ENCODE measurements around the gene GMCL2.

Gene GMCL2

DNA sequence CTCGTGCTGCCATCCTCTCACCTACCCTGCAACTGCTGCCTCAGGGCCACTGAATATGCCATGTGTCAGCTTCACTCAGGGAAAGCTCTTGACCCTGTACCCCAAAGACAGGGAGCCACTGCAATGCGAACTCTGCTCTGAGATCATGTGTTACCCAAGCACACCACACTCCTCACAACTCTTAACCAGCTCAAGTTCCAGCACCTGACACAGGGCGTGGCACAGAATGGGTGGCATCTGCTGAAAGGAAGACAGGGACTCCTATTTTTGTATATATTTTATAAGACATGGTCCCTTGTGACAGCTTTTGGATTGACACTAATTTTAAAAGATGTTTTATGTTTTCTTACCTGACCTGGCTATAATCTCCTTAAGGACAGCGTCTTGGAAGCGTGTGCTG lies 34.7 kb upstream of the GMCL2 start:
- Histone ChIP-seq H3K27ac (ENCODE audit: low read length) (no peak overlapping the region), H3K4me1 (ENCODE audit: control insufficient read depth in 1 of 2, insufficient read depth in 2 of 2, low read length in 2 of 2) (no peaks in the 10 kb centered on the region), H3K4me3 (ENCODE audit: low read depth in 1 of 2, low read length in 2 of 2) (no peak overlapping the region), H3K27me3 (ENCODE audit: low read depth, low read length) (no peaks in the 10 kb centered on the region), H3K36me3 (ENCODE audit: control insufficient read depth in 1 of 2, insufficient read depth in 2 of 2, low read length in 2 of 2) (peaks cover 12 to 38% of the 10 kb centered on the region in 2 donors), H3K9me3 (ENCODE audit: control insufficient read depth in 1 of 2, low read length in 2 of 2) (no peaks in the 10 kb centered on the region)

DNA sequence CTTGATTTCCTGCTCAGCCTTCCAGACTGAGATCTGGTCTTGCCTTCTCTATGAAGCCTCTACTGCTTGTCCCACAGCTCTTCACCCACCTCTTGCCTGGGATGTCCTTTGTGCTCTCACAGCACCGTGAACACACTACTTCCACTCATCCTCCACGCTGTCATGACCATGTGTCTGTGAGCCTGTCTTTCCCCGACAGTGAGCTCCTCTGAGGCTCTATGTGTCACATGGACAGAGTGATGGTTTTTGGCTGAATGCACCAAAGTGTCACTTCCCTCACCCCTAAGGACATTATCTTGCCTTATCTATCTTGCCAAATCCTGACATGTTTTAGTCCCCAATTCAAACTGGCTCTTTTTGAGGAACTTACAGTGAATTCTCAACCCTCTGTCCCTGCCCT lies 34.1 kb upstream of the GMCL2 start:
- Histone ChIP-seq H3K4me1 (ENCODE audit: control insufficient read depth in 1 of 2, insufficient read depth in 2 of 2, low read length in 2 of 2) (no peaks in the 10 kb centered on the region), H3K27me3 (ENCODE audit: low read depth, low read length) (no peaks in the 10 kb centered on the region), H3K9me3 (ENCODE audit: control insufficient read depth in 1 of 2, low read length in 2 of 2) (no peaks in the 10 kb centered on the region), H3K36me3 (ENCODE audit: control insufficient read depth in 1 of 2, insufficient read depth in 2 of 2, low read length in 2 of 2) (peaks cover 15 to 38% of the 10 kb centered on the region in 2 donors), H3K4me3 (ENCODE audit: low read depth in 1 of 2, low read length in 2 of 2) (no peak overlapping the region), H3K27ac (ENCODE audit: low read length) (no peak overlapping the region)

DNA sequence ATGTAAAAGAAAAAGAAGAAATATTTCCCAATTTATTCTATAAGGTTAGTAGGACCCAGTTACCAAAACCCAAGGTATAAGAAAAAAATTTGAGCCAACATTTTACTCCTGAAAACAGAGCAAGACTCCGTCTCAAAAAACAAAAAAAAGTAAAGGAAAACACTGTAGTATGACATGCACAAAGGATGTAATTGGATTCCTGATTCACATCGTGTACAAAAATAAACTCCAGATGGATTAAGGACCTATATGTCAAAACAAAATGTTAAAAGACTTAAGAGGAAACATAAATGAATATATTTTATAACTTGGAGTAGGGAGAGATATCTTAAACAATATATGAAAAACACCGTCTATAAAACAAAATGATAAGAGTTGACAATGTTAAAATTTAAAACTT lies 31.7 kb upstream of the GMCL2 start:
- Histone ChIP-seq H3K4me3 (ENCODE audit: low read depth in 1 of 2, low read length in 2 of 2) (no peak overlapping the region), H3K4me1 (ENCODE audit: control insufficient read depth in 1 of 2, insufficient read depth in 2 of 2, low read length in 2 of 2) (peaks cover 0 to 4% of the 10 kb centered on the region in 2 donors), H3K9me3 (ENCODE audit: control insufficient read depth in 1 of 2, low read length in 2 of 2) (no peaks in the 10 kb centered on the region), H3K36me3 (ENCODE audit: control insufficient read depth in 1 of 2, insufficient read depth in 2 of 2, low read length in 2 of 2) (peaks cover 33 to 58% of the 10 kb centered on the region in 2 donors), H3K27me3 (ENCODE audit: low read depth, low read length) (no peaks in the 10 kb centered on the region), H3K27ac (ENCODE audit: low read length) (no peak overlapping the region)

DNA sequence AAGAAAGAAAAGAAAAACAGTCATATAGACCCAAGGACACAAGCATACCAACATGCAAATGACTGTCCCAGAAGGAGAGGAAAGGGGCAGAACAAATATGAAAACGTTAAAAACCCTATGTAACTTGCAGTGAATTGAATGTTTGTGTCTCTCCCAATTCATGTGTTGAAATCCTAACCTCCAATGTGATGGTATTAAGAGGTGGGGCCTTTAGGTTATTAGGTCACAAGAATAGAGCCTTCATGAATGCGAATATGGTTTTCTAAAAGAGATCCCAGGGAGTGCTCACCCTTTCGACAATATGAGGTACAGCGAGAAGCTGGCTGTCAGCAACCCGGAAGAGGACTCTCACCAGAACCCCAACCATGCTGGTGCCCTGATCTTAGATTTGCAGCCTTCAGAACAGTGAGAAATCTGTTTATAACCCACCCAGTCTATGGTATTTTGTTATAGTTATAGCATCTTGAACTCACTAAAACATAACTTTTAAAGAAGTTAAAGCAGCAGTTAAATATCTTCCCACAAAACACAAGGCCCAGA lies 31.1 kb upstream of the GMCL2 start:
- H3K4me3 ChIP-seq (ENCODE audit: low read depth in 1 of 2, low read length in 2 of 2): no peak overlapping the region
- H3K36me3 ChIP-seq (ENCODE audit: control insufficient read depth in 1 of 2, insufficient read depth in 2 of 2, low read length in 2 of 2): peaks cover 38 to 63% of the 10 kb centered on the region in 2 donors
- H3K27ac ChIP-seq (ENCODE audit: low read length): no peak overlapping the region
- no peaks in the 10 kb centered on the region for H3K27me3 ChIP-seq (ENCODE audit: low read depth, low read length)
- peaks cover 0 to 5% of the 10 kb centered on the region in 2 donors for H3K4me1 ChIP-seq (ENCODE audit: control insufficient read depth in 1 of 2, insufficient read depth in 2 of 2, low read length in 2 of 2)
- H3K9me3 ChIP-seq (ENCODE audit: control insufficient read depth in 1 of 2, low read length in 2 of 2): no peaks in the 10 kb centered on the region

DNA sequence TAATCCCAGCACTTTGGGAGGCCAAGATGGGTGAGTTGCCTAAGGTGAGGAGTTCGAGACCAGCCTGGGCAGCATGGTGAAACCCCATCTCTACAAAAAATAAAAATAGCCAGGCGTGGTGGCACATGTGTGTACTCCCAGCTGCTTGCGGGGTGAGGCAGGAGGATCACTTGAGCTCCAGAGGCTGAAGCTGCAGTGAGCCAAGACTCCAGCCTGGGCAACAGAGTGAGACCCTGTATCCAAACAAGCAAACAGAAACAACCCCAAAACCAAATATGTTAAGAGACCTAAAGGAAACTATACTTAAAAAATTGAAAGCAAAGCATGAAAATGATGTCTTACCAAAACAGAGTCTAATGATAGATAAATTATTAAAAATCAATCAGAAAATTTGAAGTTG lies 29.6 kb upstream of the GMCL2 start:
- Histone ChIP-seq H3K4me3 (ENCODE audit: low read depth in 1 of 2, low read length in 2 of 2) (no peak overlapping the region), H3K27me3 (ENCODE audit: low read depth, low read length) (no peaks in the 10 kb centered on the region), H3K9me3 (ENCODE audit: control insufficient read depth in 1 of 2, low read length in 2 of 2) (no peaks in the 10 kb centered on the region), H3K27ac (ENCODE audit: low read length) (no peak overlapping the region), H3K36me3 (ENCODE audit: control insufficient read depth in 1 of 2, insufficient read depth in 2 of 2, low read length in 2 of 2) (peaks cover 46 to 70% of the 10 kb centered on the region in 2 donors), H3K4me1 (ENCODE audit: control insufficient read depth in 1 of 2, insufficient read depth in 2 of 2, low read length in 2 of 2) (peaks cover 0 to 5% of the 10 kb centered on the region in 2 donors)

DNA sequence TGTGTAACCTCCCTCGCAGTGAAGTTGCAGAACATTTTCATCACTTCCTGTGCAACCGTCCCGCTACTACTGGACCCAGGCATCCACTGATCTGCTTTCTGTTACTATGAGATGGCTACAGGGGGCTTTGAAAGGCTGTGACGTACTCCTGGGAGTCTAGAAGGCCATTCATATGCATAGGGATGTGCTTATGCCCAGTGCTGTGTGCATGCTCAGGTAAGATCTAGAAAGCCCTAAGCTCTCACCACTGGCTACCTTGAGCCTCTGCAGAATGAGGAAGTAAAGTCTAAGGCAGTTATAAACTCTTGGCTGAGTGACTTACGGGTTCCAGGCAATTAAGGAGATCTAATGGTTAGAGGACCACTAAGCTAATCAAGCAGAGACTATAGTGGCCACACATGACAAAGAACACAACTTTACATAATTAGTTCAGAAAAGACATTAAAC lies 28.9 kb upstream of the GMCL2 start:
- no peaks in the 10 kb centered on the region for H3K9me3 ChIP-seq (ENCODE audit: control insufficient read depth in 1 of 2, low read length in 2 of 2)
- peak overlapping the region; percentile 25 for H3K27ac ChIP-seq (ENCODE audit: low read length)
- H3K27me3 ChIP-seq (ENCODE audit: low read depth, low read length): no peaks in the 10 kb centered on the region
- peaks cover 0 to 5% of the 10 kb centered on the region in 2 donors for H3K4me1 ChIP-seq (ENCODE audit: control insufficient read depth in 1 of 2, insufficient read depth in 2 of 2, low read length in 2 of 2)
- H3K4me3 ChIP-seq (ENCODE audit: low read depth in 1 of 2, low read length in 2 of 2): no peak overlapping the region
- peaks cover 53 to 70% of the 10 kb centered on the region in 2 donors for H3K36me3 ChIP-seq (ENCODE audit: control insufficient read depth in 1 of 2, insufficient read depth in 2 of 2, low read length in 2 of 2)

DNA sequence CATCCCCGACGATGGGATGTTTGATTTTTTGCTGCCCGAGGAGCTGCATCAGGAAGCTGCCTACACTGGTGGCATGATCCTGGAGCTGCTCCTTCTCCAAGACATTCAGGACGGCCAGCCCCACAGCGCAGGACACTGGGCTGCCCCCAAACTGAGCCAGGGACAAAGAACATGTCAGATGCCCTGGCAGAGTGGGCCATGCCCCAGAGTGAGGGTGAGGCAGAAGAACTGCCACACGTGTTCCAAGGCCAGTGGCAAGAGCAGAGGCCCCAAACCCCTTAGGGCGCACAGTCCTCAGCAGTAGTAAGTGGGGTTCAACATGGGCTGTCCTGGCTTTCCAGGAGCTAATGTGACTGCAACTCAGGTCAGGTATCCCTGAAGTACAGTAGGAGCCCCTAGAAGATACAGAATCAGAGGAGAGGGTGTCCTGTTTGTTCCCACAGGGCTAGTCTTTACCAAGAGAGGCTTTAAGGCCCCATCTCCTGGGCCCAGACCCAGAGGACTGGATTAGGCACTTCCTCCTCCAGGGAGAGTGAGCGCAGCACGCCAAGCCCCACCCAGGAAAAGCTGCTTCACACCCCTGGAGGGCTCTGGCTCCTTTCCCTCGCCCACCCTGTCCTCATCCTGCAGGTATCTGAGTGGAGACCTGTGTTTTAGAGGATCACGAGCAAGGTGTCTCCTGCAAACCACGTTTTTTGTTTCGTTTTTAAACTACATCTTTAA lies 28.3 kb upstream of the GMCL2 start:
- Histone ChIP-seq H3K4me1 (ENCODE audit: control insufficient read depth in 1 of 2, insufficient read depth in 2 of 2, low read length in 2 of 2) (peaks cover 0 to 5% of the 10 kb centered on the region in 2 donors), H3K36me3 (ENCODE audit: control insufficient read depth in 1 of 2, insufficient read depth in 2 of 2, low read length in 2 of 2) (peaks cover 58 to 71% of the 10 kb centered on the region in 2 donors), H3K27ac (ENCODE audit: low read length) (peak overlapping the region; percentile 25), H3K27me3 (ENCODE audit: low read depth, low read length) (no peaks in the 10 kb centered on the region), H3K9me3 (ENCODE audit: control insufficient read depth in 1 of 2, low read length in 2 of 2) (no peaks in the 10 kb centered on the region), H3K4me3 (ENCODE audit: low read depth in 1 of 2, low read length in 2 of 2) (no peak overlapping the region)

DNA sequence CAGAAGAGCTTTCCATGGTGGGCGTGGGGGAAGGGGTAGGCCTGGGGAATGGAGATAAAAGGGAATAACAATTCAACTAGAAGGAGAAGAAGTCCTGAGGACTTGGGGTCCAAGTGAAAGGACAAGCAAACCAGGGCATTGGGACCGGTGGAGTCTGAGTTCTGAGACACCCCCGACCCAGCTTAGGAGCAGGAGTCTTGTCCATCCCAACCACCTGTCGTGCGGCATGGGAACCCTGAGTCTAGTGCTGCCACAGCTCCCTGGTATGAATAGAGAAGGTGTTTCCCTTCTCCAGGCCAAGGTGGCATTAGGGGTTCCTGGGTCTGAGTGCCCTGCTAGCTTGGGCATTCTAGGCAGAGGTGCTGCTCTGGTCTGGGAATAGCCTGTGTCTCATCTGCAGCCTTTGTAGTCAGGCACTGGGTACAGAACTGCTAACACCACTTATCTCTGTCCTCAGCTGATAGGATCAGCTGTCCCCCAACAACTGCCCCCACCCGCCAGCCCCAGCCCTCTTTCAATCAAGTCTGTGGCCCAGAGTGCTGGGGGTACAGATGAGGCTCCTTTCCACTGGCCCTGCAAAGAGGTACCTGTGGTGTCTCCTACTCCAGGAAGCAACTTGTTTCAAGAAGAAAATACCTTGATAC lies 27.1 kb upstream of the GMCL2 start:
- Histone ChIP-seq H3K36me3 (ENCODE audit: control insufficient read depth in 1 of 2, insufficient read depth in 2 of 2, low read length in 2 of 2) (peaks cover 69 to 83% of the 10 kb centered on the region in 2 donors), H3K4me1 (ENCODE audit: control insufficient read depth in 1 of 2, insufficient read depth in 2 of 2, low read length in 2 of 2) (peaks cover 0 to 5% of the 10 kb centered on the region in 2 donors)

DNA sequence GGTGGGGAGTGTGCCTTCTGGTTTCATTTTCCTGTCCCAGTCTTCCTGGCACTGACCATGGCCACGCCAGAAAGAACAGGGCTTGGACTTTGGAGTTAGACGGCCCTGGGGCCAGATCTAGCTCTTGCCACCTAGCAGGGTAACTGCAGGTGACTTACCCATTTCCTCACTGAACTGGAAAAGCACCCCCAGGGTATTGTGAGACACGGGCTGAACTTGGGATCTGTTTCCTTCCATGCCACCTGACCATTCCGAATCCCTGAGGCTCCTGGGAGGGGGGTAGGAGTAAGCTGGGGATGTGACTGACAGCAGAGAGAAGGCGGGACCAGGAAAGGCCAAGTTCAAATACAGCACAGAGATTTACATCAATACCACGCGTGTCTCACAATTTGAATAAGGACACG lies 26.6 kb upstream of the GMCL2 start:
- H3K36me3 ChIP-seq (ENCODE audit: control insufficient read depth in 1 of 2, insufficient read depth in 2 of 2, low read length in 2 of 2): peaks cover 75 to 87% of the 10 kb centered on the region in 2 donors
- H3K4me1 ChIP-seq (ENCODE audit: control insufficient read depth in 1 of 2, insufficient read depth in 2 of 2, low read length in 2 of 2): peaks cover 0 to 8% of the 10 kb centered on the region in 2 donors
- no peaks in the 10 kb centered on the region for H3K9me3 ChIP-seq (ENCODE audit: control insufficient read depth in 1 of 2, low read length in 2 of 2)
- no peaks in the 10 kb centered on the region for H3K27me3 ChIP-seq (ENCODE audit: low read depth, low read length)
- no peak overlapping the region for H3K4me3 ChIP-seq (ENCODE audit: low read depth in 1 of 2, low read length in 2 of 2)
- peak overlapping the region; percentile 42 for H3K27ac ChIP-seq (ENCODE audit: low read length)

More for the DNA sequence above, 27.1 kb upstream of the GMCL2 start:
- Histone ChIP-seq H3K27ac (ENCODE audit: low read length) (peak overlapping the region; percentile 42), H3K27me3 (ENCODE audit: low read depth, low read length) (no peaks in the 10 kb centered on the region), H3K4me3 (ENCODE audit: low read depth in 1 of 2, low read length in 2 of 2) (no peak overlapping the region), H3K9me3 (ENCODE audit: control insufficient read depth in 1 of 2, low read length in 2 of 2) (no peaks in the 10 kb centered on the region)

DNA sequence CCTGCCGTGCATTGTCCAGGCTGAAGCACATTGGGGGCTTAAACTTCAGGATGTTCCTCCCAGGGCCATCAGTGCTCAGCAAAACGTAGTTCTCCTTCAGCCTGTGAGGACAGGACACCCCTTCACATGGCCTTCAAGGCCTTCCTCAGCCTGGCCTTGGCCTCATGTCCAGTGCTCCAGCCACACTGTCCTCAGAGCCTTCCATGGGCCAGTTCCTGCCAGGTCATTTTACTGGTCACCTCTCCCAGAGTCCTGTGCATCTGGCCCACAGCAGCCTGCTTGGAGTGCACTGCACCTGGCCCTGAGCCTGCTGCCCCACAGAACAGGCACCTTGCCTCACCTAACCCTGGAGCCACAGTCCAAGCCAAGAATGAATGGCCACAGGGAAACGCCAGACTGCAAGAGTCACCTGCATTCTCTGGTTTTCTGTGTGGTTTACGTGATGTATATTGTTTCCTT lies 25.9 kb upstream of the GMCL2 start:
- Histone ChIP-seq H3K27me3 (ENCODE audit: low read depth, low read length) (no peaks in the 10 kb centered on the region), H3K4me3 (ENCODE audit: low read depth in 1 of 2, low read length in 2 of 2) (no peak overlapping the region), H3K9me3 (ENCODE audit: control insufficient read depth in 1 of 2, low read length in 2 of 2) (no peaks in the 10 kb centered on the region), H3K36me3 (ENCODE audit: control insufficient read depth in 1 of 2, insufficient read depth in 2 of 2, low read length in 2 of 2) (peaks cover 82 to 87% of the 10 kb centered on the region in 2 donors), H3K4me1 (ENCODE audit: control insufficient read depth in 1 of 2, insufficient read depth in 2 of 2, low read length in 2 of 2) (peaks cover 0 to 11% of the 10 kb centered on the region in 2 donors), H3K27ac (ENCODE audit: low read length) (peak overlapping the region; percentile 42)

DNA sequence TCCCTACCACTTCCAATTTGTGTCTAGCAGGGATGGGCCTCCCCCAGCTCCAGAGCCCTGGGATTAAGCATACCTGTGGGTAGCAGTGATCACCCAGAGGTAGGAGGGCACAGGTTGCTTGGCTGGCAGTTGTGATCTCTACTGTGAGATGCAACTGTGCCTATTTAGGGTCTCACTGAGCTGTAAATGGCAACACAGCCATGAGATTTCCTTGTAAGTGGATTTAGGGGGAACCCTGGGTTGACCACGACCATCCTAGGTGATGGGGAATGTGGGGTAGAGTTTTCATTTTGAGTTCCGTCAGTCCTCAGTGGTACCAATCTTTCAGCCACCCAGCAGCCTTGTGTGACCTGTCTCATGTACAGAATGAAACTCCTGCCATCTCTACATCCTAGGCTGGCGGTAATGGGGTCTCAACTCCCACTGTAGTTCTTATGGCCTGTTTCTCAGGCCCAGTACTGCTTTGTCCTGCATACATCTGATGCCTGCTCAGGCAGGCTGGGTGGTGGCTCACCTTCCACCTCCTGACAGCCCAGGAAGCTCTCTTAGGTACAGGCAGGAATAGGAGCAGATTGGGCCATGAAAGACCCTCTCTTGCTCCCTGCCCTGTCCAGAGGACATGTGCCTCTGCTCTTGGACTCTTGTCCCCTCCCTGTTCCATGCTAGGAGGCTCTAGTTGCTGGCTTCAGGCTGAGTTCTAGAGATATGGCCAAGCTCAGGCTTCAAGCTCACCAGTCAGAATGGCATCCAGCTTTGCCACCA lies 25.3 kb upstream of the GMCL2 start:
- H3K36me3 ChIP-seq (ENCODE audit: control insufficient read depth in 1 of 2, insufficient read depth in 2 of 2, low read length in 2 of 2): peaks cover 88 to 93% of the 10 kb centered on the region in 2 donors
- no peak overlapping the region for H3K4me3 ChIP-seq (ENCODE audit: low read depth in 1 of 2, low read length in 2 of 2)
- no peaks in the 10 kb centered on the region for H3K27me3 ChIP-seq (ENCODE audit: low read depth, low read length)
- no peaks in the 10 kb centered on the region for H3K9me3 ChIP-seq (ENCODE audit: control insufficient read depth in 1 of 2, low read length in 2 of 2)
- H3K4me1 ChIP-seq (ENCODE audit: control insufficient read depth in 1 of 2, insufficient read depth in 2 of 2, low read length in 2 of 2): peaks cover 2 to 16% of the 10 kb centered on the region in 2 donors
- H3K27ac ChIP-seq (ENCODE audit: low read length): peak overlapping the region; percentile 42

Data from muscle layer of duodenum (tissue), 2 donors.